Neural crest cell (in vitro differentiated cells): Measurements from ENCODE around the gene TEP1. TPM values are rescaled to one million over a fixed set of nuclear protein-coding genes. Genes with fewer than 3 reads are reported as not detected.

ENCODE experiments used
- DNase-seq: peaks from one replicate; pipeline ENCODE4 v3.0.0; 2021; ENCODE audit warnings: low read depth, mixed read lengths, low spot score
- H3K27ac Mint-ChIP-seq: one replicate; pipeline ENCODE4 v1.8.0; 2021; ENCODE audit warnings: mild to moderate bottlenecking, mixed read lengths; ENCODE audit not compliant: unreplicated experiment
- H3K27me3 Mint-ChIP-seq: 2 replicates; pipeline ENCODE4 v1.8.0; 2021; ENCODE audit warnings: low read depth, mild to moderate bottlenecking, mixed read lengths
- H3K36me3 Mint-ChIP-seq: 2 replicates; pipeline ENCODE4 v1.8.0; 2021; ENCODE audit warnings: low read depth, mild to moderate bottlenecking, mixed read lengths
- H3K4me1 Mint-ChIP-seq: 2 replicates; pipeline ENCODE4 v1.8.0; 2021; ENCODE audit warnings: mixed read lengths
- H3K4me3 Mint-ChIP-seq: one replicate; pipeline ENCODE4 v1.8.0; 2021; ENCODE audit warnings: mild to moderate bottlenecking, mixed read lengths
- H3K9me3 Mint-ChIP-seq: 2 replicates; pipeline ENCODE4 v1.8.0; 2021; ENCODE audit warnings: mixed read lengths
- total RNA-seq: library from RNA; stranded (reverse); gene quantifications from 2 replicates; pipeline ENCODE4 v1.2.1, GENCODE V29; 2021
- TF ChIP-seq, protein P1 (sequence below): fragments of 200-600 bp; sonication (generic); conservative IDR thresholded peaks from 2 replicates; pipeline ENCODE4 v1.5.0; 2021; ENCODE audit warnings: antibody characterized with exemption, mild to moderate bottlenecking

Gene TEP1
- total RNA-seq, 1 donor from 2014 or later: 13.7 TPM

DNA sequence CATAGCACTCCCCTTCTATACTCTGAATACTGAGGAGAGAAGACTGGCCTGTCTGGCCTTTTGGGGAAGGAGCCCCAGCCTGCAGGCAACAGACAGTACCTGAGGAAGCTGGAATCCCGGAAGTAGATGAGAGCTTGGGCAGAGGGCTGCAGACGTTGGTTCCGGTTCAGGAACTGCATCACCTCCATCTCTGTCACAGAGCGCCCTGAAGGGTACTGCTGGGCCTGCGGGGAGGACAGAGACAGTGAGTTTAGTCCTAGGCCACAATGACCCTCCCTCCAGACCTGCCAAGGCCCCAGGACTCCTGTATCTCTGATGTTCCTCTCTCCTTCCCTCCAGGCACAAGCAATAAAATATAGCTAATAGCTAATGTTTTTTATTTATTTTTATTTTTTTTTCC is 28.4 kb downstream of the TEP1 start:
- DNase-seq: no peak
- Mint-ChIP-seq H3K9me3 (no peaks in the 10 kb centered on the region), H3K36me3 (peaks cover 4% of the 10 kb centered on the region), H3K27ac (no peak overlapping the region), H3K4me1 (no peaks in the 10 kb centered on the region), H3K27me3 (no peaks in the 10 kb centered on the region), H3K4me3 (no peak overlapping the region)
- TF ChIP-seq, protein P1, sequence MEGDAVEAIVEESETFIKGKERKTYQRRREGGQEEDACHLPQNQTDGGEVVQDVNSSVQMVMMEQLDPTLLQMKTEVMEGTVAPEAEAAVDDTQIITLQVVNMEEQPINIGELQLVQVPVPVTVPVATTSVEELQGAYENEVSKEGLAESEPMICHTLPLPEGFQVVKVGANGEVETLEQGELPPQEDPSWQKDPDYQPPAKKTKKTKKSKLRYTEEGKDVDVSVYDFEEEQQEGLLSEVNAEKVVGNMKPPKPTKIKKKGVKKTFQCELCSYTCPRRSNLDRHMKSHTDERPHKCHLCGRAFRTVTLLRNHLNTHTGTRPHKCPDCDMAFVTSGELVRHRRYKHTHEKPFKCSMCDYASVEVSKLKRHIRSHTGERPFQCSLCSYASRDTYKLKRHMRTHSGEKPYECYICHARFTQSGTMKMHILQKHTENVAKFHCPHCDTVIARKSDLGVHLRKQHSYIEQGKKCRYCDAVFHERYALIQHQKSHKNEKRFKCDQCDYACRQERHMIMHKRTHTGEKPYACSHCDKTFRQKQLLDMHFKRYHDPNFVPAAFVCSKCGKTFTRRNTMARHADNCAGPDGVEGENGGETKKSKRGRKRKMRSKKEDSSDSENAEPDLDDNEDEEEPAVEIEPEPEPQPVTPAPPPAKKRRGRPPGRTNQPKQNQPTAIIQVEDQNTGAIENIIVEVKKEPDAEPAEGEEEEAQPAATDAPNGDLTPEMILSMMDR: no peak

DNA sequence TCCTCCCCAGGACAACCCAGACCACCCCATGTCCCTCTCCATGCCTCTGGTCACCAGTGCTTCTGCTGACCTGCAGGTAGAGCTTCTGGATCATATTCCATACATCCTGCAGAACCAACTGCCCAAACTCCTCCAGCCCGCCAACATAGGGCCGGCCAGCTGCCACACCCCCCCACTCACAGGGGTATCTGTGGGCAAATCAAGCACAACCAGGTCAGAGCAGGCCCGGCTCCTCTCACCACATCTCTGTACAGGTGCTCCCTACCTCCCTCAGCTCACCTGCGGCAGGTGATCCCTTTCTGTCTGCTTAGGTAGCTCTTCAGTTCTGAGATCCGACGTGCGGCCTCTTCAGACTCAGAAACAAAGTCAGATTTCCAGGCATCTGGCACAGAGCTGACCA is 29.0 kb downstream of the TEP1 start:
- no peak for DNase-seq
- no peaks in the 10 kb centered on the region for H3K9me3 Mint-ChIP-seq
- H3K27ac Mint-ChIP-seq: peak overlapping the region; percentile 6
- H3K4me1 Mint-ChIP-seq: no peaks in the 10 kb centered on the region
- no peaks in the 10 kb centered on the region for H3K36me3 Mint-ChIP-seq
- no peaks in the 10 kb centered on the region for H3K27me3 Mint-ChIP-seq
- no peak overlapping the region for H3K4me3 Mint-ChIP-seq
- TF ChIP-seq, protein P1: no peak

DNA sequence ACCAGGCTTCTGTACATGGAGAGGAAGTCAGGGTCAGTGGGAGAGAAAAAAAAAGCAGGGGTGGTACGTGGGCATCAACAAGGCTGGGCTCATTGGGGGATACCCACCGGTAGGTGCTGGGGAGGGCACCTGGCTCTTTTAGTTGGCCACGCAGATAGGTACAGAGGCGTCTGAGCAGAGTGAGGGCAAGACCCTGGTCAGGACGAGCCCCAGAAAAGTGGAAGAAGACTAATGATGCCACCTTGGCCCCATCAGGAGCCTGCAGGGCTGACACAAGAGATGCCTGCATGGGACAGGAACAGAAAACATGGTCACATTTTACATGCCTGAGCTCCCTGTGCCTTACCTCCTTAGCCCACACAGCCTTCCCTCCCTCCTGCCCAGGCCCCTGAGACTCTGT is 29.7 kb downstream of the TEP1 start:
- no peaks in the 10 kb centered on the region for H3K36me3 Mint-ChIP-seq
- H3K9me3 Mint-ChIP-seq: no peaks in the 10 kb centered on the region
- H3K27ac Mint-ChIP-seq: no peak overlapping the region
- no peak overlapping the region for H3K4me3 Mint-ChIP-seq
- H3K4me1 Mint-ChIP-seq: no peaks in the 10 kb centered on the region
- DNase-seq: no peak
- no peaks in the 10 kb centered on the region for H3K27me3 Mint-ChIP-seq
- TF ChIP-seq, protein P1: no peak

DNA sequence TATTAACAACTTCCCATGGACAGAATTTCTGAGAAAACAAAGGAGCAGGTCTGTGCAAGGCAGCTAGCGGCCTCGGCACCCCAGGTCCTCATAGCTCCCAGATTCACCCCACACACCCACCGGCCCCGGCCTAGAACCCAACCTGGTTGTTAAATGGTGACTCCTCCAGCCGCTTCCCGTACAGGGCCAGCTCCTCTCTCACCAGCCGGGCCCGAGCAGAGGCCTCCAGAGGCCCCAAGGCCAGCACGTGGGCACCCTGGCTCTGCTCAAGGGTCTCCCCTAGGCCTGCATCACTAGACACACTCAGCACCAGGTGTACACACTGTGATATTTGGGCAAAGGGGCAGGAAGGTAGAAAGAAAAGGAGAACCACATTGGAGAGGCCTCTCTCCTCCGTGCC is 30.3 kb downstream of the TEP1 start:
- H3K4me1 Mint-ChIP-seq: no peaks in the 10 kb centered on the region
- no peak overlapping the region for H3K27ac Mint-ChIP-seq
- H3K27me3 Mint-ChIP-seq: no peaks in the 10 kb centered on the region
- no peak for DNase-seq
- no peaks in the 10 kb centered on the region for H3K9me3 Mint-ChIP-seq
- H3K4me3 Mint-ChIP-seq: no peak overlapping the region
- TF ChIP-seq, protein P1: no peak
- no peaks in the 10 kb centered on the region for H3K36me3 Mint-ChIP-seq

DNA sequence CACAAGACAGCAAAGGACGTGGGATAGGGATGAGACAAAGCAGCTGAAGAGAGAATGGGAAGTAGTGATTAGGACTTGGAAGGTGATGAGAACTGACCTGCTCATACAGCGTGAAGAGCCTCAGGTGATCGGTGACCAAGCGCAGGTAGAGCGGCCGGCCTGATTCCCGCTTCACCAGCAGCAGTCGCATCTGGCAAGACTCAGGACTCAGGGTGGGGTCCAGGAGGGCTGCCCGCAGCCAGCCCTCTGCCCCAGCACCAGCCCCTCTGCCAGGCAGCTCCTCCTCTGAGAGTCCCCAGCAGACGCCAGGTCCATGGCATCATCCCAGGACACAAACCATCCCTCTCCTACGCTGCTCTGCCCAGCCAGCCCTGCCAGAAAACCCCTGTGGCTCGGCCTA is 30.8 kb downstream of the TEP1 start:
- no peaks in the 10 kb centered on the region for H3K9me3 Mint-ChIP-seq
- H3K27ac Mint-ChIP-seq: peak overlapping the region; percentile 75
- no peak for DNase-seq
- TF ChIP-seq, protein P1: no peak
- no peaks in the 10 kb centered on the region for H3K27me3 Mint-ChIP-seq
- no peak overlapping the region for H3K4me3 Mint-ChIP-seq
- H3K4me1 Mint-ChIP-seq: no peaks in the 10 kb centered on the region
- no peaks in the 10 kb centered on the region for H3K36me3 Mint-ChIP-seq

DNA sequence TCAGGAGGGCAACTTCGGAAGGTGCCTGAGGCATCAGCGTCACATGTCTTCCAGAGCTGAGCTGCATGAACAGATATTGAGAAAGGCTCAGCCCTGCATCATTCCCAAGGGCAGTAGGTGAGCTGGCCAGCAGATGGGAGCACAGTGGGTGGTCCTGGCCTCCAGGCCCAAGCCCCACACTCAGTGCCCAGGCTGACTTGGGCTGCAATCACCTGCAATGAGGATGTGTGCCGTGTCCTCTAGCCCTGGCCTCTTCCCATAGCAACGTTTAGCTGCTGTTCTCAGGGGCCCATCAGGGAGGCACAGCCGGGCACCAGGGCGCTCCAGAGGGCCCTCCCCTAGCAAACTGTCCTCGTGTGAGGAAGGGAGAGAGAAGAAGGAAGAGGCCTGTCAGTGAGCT is 32.0 kb downstream of the TEP1 start:
- Mint-ChIP-seq H3K9me3 (no peaks in the 10 kb centered on the region), H3K27ac (no peak overlapping the region), H3K27me3 (no peaks in the 10 kb centered on the region), H3K4me1 (no peaks in the 10 kb centered on the region), H3K36me3 (no peaks in the 10 kb centered on the region), H3K4me3 (no peak overlapping the region)
- DNase-seq: no peak
- TF ChIP-seq, protein P1: no peak
